OCI-M2 (cell line): ENCODE data around the gene CDC5L.

Experiments used
- DNase-seq: peaks from one replicate; lab custom pipeline; 2025; ENCODE audit not compliant: unreplicated experiment; lab: John Stamatoyannopoulos, UW

Gene CDC5L

GRCh38 chr6:44451803-44452695, 64.5 kb downstream of the CDC5L start:
- no peak for DNase-seq

DNA sequence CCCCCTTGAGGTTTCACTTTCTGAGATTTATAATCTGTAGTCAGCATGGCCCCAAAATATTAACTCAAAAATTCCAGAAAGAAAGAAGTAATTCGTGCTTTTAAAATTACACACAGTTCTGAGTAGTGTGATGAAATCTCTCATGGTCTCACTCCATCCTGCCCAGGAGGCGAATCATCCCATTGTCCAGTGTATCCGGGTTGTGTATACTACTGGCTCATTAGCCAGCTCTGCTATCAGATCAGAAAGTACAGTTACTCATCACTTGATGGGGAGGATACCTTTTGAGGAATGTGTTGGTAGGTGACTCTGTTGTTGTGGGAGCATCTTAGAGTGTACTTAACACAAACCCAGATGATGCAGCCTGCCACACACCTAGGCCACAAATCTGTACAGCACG, 65.2 kb downstream of the CDC5L start:
- no peak for DNase-seq

- DNase-seq: no peak
These were observed 65.6 kb downstream of the CDC5L start for GRCh38 chr6:44453146-44453545.

DNA sequence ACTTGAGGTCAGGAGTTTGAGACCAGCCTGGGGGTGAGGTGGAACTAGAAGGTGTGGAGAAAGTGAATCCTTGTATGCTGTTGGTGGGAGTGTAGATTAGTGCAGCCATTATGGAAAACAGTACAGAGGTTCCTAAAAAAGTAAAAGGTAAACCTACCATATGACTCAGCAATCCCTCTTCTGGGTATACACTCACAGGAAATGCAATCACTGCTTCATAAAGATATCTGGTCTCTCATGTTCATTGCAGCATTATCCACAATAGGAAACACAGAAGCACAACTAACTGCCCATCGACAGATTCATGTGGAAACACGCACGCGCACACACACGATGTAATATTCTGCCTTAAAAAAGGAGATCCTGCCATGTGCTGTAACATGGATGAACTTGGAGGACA, 66.7 kb downstream of the CDC5L start:
- no peak for DNase-seq

GRCh38 chr6:44456070-44456965, 68.8 kb downstream of the CDC5L start:
- no peak for DNase-seq

GRCh38 chr6:44456966-44457292, 69.4 kb downstream of the CDC5L start:
- no peak for DNase-seq

- DNase-seq: no peak
These were observed 70.1 kb downstream of the CDC5L start for GRCh38 chr6:44457596-44457995.

GRCh38 chr6:44458551-44458950, 71.0 kb downstream of the CDC5L start:
- no peak for DNase-seq

DNA sequence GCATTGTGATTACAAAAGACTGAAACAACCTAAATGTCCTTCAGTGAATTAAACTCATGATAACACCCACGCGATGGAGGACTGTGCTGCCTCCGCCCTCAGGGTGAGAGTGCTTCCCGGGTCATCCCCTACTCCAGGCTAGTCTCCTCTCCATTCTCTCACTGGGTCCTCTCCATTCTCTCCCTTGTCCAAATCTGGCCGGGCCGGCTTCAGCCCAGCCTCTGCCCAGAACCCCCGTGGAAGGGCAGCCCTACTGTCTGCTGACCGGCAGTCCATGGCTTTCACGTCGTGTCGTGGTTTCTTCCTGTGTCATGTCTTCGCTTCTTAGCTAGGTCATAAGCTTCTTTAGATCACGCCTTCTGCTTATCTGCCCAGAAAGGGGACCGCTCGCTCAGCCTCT, 74.8 kb downstream of the CDC5L start:
- no peak for DNase-seq

GRCh38 chr6:44462797-44463727, 75.6 kb downstream of the CDC5L start:
- no peak for DNase-seq

DNA sequence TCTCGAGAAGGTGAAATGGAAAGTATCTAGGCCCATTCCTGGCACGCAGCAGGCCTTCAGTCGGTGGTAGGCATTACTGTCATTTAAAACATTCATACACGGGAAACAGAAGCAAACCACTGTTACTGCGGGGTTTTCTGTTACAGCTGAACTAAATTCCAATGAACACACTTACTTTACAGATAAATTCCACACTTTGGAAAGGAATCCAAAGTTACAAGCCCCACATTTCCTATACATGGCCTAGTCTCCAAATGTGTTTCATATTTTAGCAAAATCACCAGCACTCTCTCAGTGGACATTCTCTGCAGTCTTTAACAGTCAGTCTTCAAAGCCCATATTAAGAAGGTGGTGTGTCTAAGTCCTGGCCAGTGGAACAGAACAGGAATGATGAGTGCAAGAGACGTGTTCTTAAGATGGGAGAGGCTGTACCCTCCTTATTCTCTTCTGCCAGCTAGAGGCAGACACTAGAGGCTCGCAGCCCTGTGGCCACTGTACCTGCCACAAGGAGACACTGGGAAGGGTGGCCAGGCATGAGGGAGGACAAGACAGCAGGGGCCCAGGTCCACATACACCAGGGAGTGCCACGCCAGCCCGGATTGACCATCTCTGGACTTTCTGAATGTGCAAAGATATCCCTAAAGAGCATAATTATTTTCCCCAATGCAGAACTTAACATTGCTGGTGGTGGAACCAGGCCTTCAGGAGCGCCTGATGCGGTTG, 76.4 kb downstream of the CDC5L start:
- DNase-seq: no peak

GRCh38 chr6:44464527-44465310, 77.2 kb downstream of the CDC5L start:
- no peak for DNase-seq

- DNase-seq: no peak
These were observed 79.4 kb downstream of the CDC5L start for GRCh38 chr6:44466955-44467354.

GRCh38 chr6:44468835-44469234, 81.3 kb downstream of the CDC5L start:
- no peak for DNase-seq

DNA sequence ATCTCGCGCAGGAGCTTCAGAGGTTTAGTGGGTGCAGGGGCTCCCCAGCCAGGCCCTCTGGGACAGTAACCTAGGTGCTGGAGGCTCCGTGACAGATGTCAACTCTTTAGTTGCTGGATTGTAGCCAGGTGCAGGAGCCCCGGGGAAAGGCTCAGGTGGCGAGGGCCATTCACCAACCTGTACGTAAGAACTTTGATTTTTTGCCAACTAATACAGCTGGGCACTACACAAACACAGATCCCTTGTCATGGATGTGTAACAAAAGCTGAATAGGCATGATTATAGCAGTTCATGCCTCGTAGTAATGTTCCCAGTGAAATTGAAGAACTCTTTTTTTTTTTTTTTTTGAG, 82.6 kb downstream of the CDC5L start:
- DNase-seq: no peak

- no peak for DNase-seq
These were observed 83.2 kb downstream of the CDC5L start for GRCh38 chr6:44470746-44471145.

DNA sequence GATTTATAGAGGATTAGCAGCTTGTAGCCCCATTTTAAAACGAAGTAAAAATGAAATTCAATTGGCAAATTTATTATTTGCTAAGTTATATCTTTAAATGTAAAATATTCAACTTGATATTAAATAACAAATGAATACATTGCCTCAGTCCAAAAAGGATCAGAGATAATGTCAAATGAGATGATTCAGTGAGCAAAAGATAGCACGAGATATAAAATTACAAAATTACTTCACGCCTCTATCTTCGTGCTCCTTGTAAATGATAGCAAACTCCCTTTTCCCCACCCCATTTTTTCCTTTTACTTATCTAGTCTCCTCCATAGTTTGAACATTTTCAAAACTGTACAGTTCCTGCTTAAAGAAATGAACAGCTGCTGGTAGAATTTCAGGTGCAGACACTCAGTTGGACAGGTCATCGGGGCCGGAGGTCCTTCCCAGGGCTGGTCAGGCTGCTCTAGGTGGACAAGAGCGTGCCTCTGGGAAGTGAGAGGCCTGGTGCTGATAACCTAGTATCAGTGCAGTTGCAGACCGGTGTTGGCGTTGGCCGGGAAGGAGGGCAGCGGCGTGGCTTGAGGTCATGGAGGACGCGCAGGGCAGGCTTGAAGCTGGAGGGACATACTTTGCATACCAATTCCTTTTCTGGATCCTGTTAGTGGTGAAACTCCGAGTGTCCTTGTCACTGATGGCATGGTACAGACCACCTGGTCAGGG, 83.9 kb downstream of the CDC5L start:
- DNase-seq: no peak

GRCh38 chr6:44472250-44472945, 84.9 kb downstream of the CDC5L start:
- DNase-seq: no peak
